AG04450 (cell line): ENCODE measurements around the gene RTN4RL1. TPM values are rescaled to one million over a fixed set of nuclear protein-coding genes. Genes with fewer than 3 reads are reported as not detected.

Source experiments
- CTCF ChIA-PET: fragments of 300-600, 350-600 bp; formaldehyde crosslinking; extraction: SDS; loops from one replicate; lab custom pipeline; 2022; ENCODE audit warnings: antibody characterized with exemption, inconsistent platforms; lab: Charles Lee
- POLR2A ChIA-PET: fragments of 350-600 bp; formaldehyde crosslinking; extraction: SDS; loops from one replicate; lab custom pipeline; 2021; ENCODE audit warnings: antibody characterized with exemption, inconsistent platforms; lab: Yijun Ruan, JAX
- DNase-seq: peaks from one replicate; pipeline ENCODE4 v3.0.0-alpha.2; 2011; ENCODE audit warnings: low read depth, low spot score
- H3K27ac ChIP-seq: one replicate; pipeline ENCODE4 v1.5.1; 2012; ENCODE audit warnings: low read depth, low read length, control low read depth
- H3K27me3 ChIP-seq: one replicate; pipeline ENCODE4 v1.6.0; 2012; ENCODE audit warnings: low read length; ENCODE audit not compliant: control insufficient read depth, insufficient read depth
- H3K4me3 ChIP-seq: 2 replicates; pipeline ENCODE4 v1.5.1; 2011; ENCODE audit warnings: mild to moderate bottlenecking, low read depth, low read length, control low read depth
- H3K9me3 ChIP-seq: 2 replicates; pipeline ENCODE4 v1.5.1; 2012; ENCODE audit warnings: low read length; ENCODE audit not compliant: control insufficient read depth, insufficient read depth
- polyA plus RNA-seq: library from polyadenylated mRNA; depleted of rRNA; stranded (reverse); fragments of >200 nt; gene quantifications from 2 replicates; pipeline ENCODE4 v1.2.3, GENCODE V29; 2011
- TF ChIP-seq, protein P1 (sequence below): IDR thresholded peaks from 2 replicates; pipeline ENCODE4 v1.5.1; 2011; ENCODE audit warnings: low read depth, low read length, control low read depth, inconsistent platforms

Gene RTN4RL1
- polyA plus RNA-seq, 1 experiment = 0.04 TPM

DNA sequence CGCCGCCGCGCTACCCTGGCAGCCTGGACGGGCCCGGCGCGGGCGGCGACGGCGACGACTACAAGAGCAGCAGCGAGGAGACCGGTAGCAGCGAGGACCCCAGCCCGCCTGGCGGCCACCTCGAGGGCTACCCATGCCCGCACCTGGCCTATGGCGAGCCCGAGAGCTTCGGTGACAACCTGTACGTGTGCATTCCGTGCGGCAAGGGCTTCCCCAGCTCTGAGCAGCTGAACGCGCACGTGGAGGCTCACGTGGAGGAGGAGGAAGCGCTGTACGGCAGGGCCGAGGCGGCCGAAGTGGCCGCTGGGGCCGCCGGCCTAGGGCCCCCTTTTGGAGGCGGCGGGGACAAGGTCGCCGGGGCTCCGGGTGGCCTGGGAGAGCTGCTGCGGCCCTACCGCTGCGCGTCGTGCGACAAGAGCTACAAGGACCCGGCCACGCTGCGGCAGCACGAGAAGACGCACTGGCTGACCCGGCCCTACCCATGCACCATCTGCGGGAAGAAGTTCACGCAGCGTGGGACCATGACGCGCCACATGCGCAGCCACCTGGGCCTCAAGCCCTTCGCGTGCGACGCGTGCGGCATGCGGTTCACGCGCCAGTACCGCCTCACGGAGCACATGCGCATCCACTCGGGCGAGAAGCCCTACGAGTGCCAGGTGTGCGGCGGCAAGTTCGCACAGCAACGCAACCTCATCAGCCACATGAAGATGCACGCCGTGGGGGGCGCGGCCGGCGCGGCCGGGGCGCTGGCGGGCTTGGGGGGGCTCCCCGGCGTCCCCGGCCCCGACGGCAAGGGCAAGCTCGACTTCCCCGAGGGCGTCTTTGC is 32.8 kb upstream of the RTN4RL1 start:
- ChIA-PET CTCF (interaction anchor here (0.5 to 3.8 kb wide), 8 partner anchors 10 to 231 kb away, joined by 3 to 34 read pairs (median 4); no protein-coding TSS in a partner anchor), POLR2A (interaction anchor here (0.5 to 2.1 kb wide), 9 partner anchors 10 to 278 kb away, joined by 3 to 9 read pairs (median 4); partner anchors contain the start of gene TSR1)
- peak overlapping the region; percentile 57 for H3K27ac ChIP-seq
- peaks cover 6% of the 10 kb centered on the region; the same call in 1 of the 2 replicates for H3K9me3 ChIP-seq
- TF ChIP-seq, protein P1, sequence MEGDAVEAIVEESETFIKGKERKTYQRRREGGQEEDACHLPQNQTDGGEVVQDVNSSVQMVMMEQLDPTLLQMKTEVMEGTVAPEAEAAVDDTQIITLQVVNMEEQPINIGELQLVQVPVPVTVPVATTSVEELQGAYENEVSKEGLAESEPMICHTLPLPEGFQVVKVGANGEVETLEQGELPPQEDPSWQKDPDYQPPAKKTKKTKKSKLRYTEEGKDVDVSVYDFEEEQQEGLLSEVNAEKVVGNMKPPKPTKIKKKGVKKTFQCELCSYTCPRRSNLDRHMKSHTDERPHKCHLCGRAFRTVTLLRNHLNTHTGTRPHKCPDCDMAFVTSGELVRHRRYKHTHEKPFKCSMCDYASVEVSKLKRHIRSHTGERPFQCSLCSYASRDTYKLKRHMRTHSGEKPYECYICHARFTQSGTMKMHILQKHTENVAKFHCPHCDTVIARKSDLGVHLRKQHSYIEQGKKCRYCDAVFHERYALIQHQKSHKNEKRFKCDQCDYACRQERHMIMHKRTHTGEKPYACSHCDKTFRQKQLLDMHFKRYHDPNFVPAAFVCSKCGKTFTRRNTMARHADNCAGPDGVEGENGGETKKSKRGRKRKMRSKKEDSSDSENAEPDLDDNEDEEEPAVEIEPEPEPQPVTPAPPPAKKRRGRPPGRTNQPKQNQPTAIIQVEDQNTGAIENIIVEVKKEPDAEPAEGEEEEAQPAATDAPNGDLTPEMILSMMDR = no peak
- H3K27me3 ChIP-seq = no peaks in the 10 kb centered on the region
- DNase-seq = no peak
- H3K4me3 ChIP-seq = peak overlapping the region; percentile 72

DNA sequence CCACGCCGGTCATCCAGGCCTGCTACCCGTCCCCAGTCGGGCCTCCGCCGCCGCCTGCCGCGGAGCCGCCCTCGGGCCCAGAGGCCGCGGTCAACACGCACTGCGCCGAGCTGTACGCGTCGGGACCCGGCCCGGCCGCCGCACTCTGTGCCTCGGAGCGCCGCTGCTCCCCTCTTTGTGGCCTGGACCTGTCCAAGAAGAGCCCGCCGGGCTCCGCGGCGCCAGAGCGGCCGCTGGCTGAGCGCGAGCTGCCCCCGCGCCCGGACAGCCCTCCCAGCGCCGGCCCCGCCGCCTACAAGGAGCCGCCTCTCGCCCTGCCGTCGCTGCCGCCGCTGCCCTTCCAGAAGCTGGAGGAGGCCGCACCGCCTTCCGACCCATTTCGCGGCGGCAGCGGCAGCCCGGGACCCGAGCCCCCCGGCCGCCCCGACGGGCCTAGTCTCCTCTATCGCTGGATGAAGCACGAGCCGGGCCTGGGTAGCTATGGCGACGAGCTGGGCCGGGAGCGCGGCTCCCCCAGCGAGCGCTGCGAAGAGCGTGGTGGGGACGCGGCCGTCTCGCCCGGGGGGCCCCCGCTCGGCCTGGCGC is 32.1 kb upstream of the RTN4RL1 start:
- no peak overlapping the region for H3K27ac ChIP-seq
- ChIA-PET CTCF (interaction anchor here (1.1 to 4.5 kb wide), 4 partner anchors 11 to 226 kb away, joined by 3 to 87 read pairs (median 21); no protein-coding TSS in a partner anchor), POLR2A (interaction anchor here (0.7 to 2.1 kb wide), 4 partner anchors 117 to 279 kb away, joined by 3 to 9 read pairs (median 6); partner anchors contain the start of gene TSR1)
- no peaks in the 10 kb centered on the region for H3K27me3 ChIP-seq
- H3K9me3 ChIP-seq = peaks cover 6% of the 10 kb centered on the region; the same call in 1 of the 2 replicates
- H3K4me3 ChIP-seq = peak overlapping the region; percentile 72
- TF ChIP-seq, protein P1 = no peak
- DNase-seq = no peak

DNA sequence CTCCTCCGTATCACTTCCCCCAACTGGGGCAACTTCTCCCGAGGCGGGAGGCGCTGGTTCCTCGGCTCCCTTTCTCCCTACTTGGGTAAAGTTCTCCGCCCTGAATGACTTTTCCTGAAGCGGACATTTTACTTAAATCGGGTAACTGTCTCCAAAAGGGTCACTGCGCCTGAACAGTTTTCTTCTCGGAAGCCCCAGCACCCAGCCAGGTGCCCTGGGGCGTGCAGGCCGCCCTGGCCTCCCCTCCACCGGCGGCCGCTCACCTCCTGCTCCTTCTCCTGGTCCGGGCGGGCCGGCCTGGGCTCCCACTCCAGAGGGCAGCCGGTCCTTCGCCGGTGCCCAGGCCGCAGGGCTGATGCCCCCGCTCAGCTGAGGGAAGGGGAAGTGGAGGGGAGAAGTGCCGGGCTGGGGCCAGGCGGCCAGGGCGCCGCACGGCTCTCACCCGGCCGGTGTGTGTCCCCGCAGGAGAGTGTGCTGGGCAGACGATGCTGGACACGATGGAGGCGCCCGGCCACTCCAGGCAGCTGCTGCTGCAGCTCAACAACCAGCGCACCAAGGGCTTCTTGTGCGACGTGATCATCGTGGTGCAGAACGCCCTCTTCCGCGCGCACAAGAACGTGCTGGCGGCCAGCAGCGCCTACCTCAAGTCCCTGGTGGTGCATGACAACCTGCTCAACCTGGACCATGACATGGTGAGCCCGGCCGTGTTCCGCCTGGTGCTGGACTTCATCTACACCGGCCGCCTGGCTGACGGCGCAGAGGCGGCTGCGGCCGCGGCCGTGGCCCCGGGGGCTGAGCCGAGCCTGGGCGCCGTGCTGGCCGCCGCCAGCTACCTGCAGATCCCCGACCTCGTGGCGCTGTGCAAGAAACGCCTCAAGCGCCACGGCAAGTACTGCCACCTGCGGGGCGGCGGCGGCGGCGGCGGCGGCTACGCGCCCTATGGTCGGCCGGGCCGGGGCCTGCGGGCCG is 31.4 kb upstream of the RTN4RL1 start:
- Histone ChIP-seq H3K9me3 (peaks cover 6% of the 10 kb centered on the region; the same call in 1 of the 2 replicates), H3K4me3 (peak overlapping the region; percentile 72), H3K27ac (peak overlapping the region; percentile 75), H3K27me3 (peaks cover 3% of the 10 kb centered on the region)
- ChIA-PET CTCF (interaction anchor here (1.1 to 4.5 kb wide), 5 partner anchors 26 to 247 kb away, joined by 3 to 87 read pairs (median 4); partner anchors contain the start of genes SMG6 and SRR), POLR2A (interaction anchor here (0.6 to 3.0 kb wide), 8 partner anchors 15 to 630 kb away, joined by 3 to 38 read pairs (median 6); partner anchors contain the start of gene TSR1)
- DNase-seq = no peak
- TF ChIP-seq, protein P1 = no peak

DNA sequence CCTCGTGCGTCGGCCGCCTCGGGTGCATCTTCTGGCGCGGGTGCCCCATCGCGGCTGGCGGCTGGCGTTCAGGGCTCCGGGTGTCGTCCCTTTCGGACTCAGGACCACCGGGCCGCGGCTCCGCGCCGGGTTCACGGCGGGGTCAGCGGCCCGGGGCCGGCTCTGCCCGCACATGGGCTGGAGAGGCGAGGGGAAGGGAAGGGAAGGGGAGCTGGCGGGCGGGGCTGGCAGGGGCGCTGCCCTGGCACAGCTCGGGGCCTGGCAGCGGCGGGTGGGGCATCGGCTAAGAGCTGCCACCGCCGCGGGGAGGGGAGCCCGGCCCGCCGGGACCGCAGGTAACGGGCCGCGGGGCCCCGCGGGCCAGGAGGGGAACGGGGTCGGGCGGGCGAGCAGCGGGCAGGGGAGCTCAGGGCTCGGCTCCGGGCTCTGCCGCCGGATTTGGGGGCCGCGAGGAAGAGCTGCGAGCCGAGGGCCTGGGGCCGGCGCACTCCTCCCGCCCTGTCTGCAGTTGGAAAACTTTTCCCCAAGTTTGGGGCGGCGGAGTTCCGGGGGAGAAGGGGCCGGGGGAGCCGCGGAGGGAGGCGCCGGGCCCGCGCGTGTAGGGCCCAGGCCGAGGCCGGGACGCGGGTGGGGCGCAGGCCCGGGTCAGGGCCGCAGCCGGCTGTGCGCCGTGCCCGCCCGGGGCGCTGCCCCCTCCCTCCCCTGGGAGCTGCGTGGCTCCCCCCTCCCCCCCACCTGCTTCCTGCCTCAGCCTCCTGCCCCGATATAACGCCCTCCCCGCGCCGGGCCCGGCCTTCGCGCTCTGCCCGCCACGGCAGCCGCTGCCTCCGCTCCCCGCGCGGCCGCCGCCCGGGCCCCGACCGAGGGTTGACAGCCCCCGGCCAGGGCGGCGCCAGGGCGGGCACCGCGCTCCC is 30.4 kb upstream of the RTN4RL1 start:
- TF ChIP-seq, protein P1 = no peak
- DNase-seq = no peak
- Histone ChIP-seq H3K27me3 (peaks cover 4% of the 10 kb centered on the region), H3K27ac (peak overlapping the region; percentile 75), H3K4me3 (peak overlapping the region; percentile 72), H3K9me3 (peaks cover 6% of the 10 kb centered on the region; the same call in 1 of the 2 replicates)
- POLR2A ChIA-PET = interaction anchor here (0.5 to 3.0 kb wide), 18 partner anchors 14 to 631 kb away, joined by 3 to 38 read pairs (median 4); partner anchors contain the start of gene TSR1
- CTCF ChIA-PET = interaction anchor here (0.7 to 4.5 kb wide), 14 partner anchors 13 to 275 kb away, joined by 3 to 87 read pairs (median 4); partner anchors contain the start of genes SMG6 and SRR
